T47D (cell line): ENCODE measurements around the gene FOXC1.

Source experiments
- DNase-seq, 2 experiments: peaks; one replicate each; pipeline versions ENCODE4 v3.0.0 to v3.0.0-alpha.2; 2011 to 2012; ENCODE audit warnings: low read depth in 1 of 2, low spot score in 1 of 2
- JUND ChIP-seq: IDR thresholded peaks from 2 replicates; pipeline ENCODE4 v1.6.1; 2012; ENCODE audit warnings: low read depth
- in situ Hi-C: cut with HindIII; loops from 2 replicates; pipeline ENCODE4 v1.10.0; 2016; ENCODE audit warnings: low sequenced_read_pairs, low pct_unique_long_range_greater_than_20kb

The FOXC1 gene

GRCh38 chr6:1626481-1626880, 16.8 kb downstream of the FOXC1 start:
- no peak for DNase-seq
- in situ Hi-C loops = no loop called here
- no peak for TF ChIP-seq JUND

GRCh38 chr6:1627827-1628560, 18.3 kb downstream of the FOXC1 start:
- no peak for DNase-seq
- in situ Hi-C loops = no loop called here
- no peak for TF ChIP-seq JUND

GRCh38 chr6:1629316-1629715, 19.6 kb downstream of the FOXC1 start:
- DNase-seq = no peak
- no peak for TF ChIP-seq JUND
- in situ Hi-C loops = no loop called here

- in situ Hi-C loops = no loop called here
- no peak for TF ChIP-seq JUND
- DNase-seq = no peak
Measured at GRCh38 chr6:1630212-1630770, 20.6 kb downstream of the FOXC1 start.

GRCh38 chr6:1630771-1631217, 21.1 kb downstream of the FOXC1 start:
- no peak for DNase-seq
- in situ Hi-C loops = no loop called here
- no peak for TF ChIP-seq JUND

- no peak for DNase-seq
- TF ChIP-seq JUND = no peak
- in situ Hi-C loops = no loop called here
Measured at GRCh38 chr6:1631251-1631650, 21.5 kb downstream of the FOXC1 start.

- in situ Hi-C loops = no loop called here
- TF ChIP-seq JUND = no peak
- no peak for DNase-seq
Measured at GRCh38 chr6:1633366-1634021, 23.8 kb downstream of the FOXC1 start.

GRCh38 chr6:1634081-1634480, 24.4 kb downstream of the FOXC1 start:
- no peak for TF ChIP-seq JUND

GRCh38 chr6:1635305-1636010, 25.7 kb downstream of the FOXC1 start:
- no peak for DNase-seq
- in situ Hi-C loops = no loop called here
- TF ChIP-seq JUND = no peak

More at GRCh38 chr6:1634081-1634480, 24.4 kb downstream of the FOXC1 start:
- in situ Hi-C loops = no loop called here
- DNase-seq = no peak

GRCh38 chr6:1636272-1636825, 26.6 kb downstream of the FOXC1 start:
- no peak for TF ChIP-seq JUND
- no peak for DNase-seq
- in situ Hi-C loops = no loop called here

GRCh38 chr6:1636971-1637871, 27.5 kb downstream of the FOXC1 start:
- in situ Hi-C loops = no loop called here
- no peak for DNase-seq
- TF ChIP-seq JUND = no peak

- in situ Hi-C loops = no loop called here
- DNase-seq = no peak
- no peak for TF ChIP-seq JUND
Measured at GRCh38 chr6:1639430-1639829, 29.7 kb downstream of the FOXC1 start.
